Gastrocnemius medialis (tissue), 4 donors: ENCODE results near the gene HNF1A. TPM values are rescaled to one million over a fixed set of nuclear protein-coding genes. Genes with fewer than 3 reads are reported as not detected.

ENCODE experiments used
- ATAC-seq, 2 donors: fragments of 150-250 bp; one replicate each; pipeline ENCODE4 v1.9.1; 2016
- DNase-seq, 2 donors: peaks; one replicate each; pipeline ENCODE4 v3.0.0-alpha.2; 2019
- H3K27ac ChIP-seq, 4 donors: fragments of 200-600 bp; sonication (generic); 1 replicate in 1 of 4; 2 replicates in 3 of 4; pipeline ENCODE4 v1.5.1; 2016 to 2018; ENCODE audit warnings: mild to moderate bottlenecking in 2 of 4, moderate library complexity in 1 of 4
- H3K27me3 ChIP-seq, 3 donors: fragments of 200-600 bp; sonication (generic) in 2 of 3; 1 replicate in 1 of 3; 2 replicates in 2 of 3; pipeline versions ENCODE4 v1.5.1 to v1.6.0; 2016 to 2019; ENCODE audit warnings: mild to moderate bottlenecking in 1 of 3, moderate library complexity in 1 of 3
- H3K36me3 ChIP-seq, 2 donors: fragments of 200-600 bp; sonication (generic) in 1 of 2; one replicate each; pipeline ENCODE4 v1.5.1; 2017 to 2018
- H3K4me1 ChIP-seq, 2 donors: fragments of 200-600 bp; sonication (generic) in 1 of 2; one replicate each; pipeline ENCODE4 v1.5.1; 2016 to 2017; ENCODE audit warnings: mild to moderate bottlenecking in 2 of 2
- H3K4me3 ChIP-seq, 4 donors: fragments of 200-600 bp; sonication (generic) in 3 of 4; 1 replicate in 1 of 4; 2 replicates in 3 of 4; pipeline ENCODE4 v1.5.1; 2016 to 2019; ENCODE audit warnings: mild to moderate bottlenecking in 2 of 4
- H3K9me3 ChIP-seq, 3 donors: fragments of 200-600 bp; sonication (generic) in 2 of 3; 1 replicate in 1 of 3; 2 replicates in 2 of 3; pipeline ENCODE4 v1.5.1; 2016 to 2019
- CTCF ChIP-seq, 5 experiments: fragments of 450-650 bp in 3 of 5; fragments of 200-600 bp in 2 of 5; sonication (generic) in 2 of 5; IDR thresholded peaks in 4 of 5; conservative IDR thresholded peaks in 1 of 5; 1 replicate in 4 of 5; 2 replicates in 1 of 5; pipeline ENCODE4 v1.5.1; 2016 to 2019; ENCODE audit warnings: antibody characterized with exemption in 5 of 5, mild to moderate bottlenecking in 3 of 5, moderate library complexity in 3 of 5
- POLR2A ChIP-seq, 2 donors: fragments of 450-650 bp; IDR thresholded peaks; one replicate each; pipeline ENCODE4 v1.6.1; 2017; ENCODE audit warnings: antibody characterized with exemption in 2 of 2, mild to moderate bottlenecking in 2 of 2, moderate library complexity in 2 of 2
- in situ Hi-C, 4 donors: fragments of 200-750 bp; cut with MboI; loops; one replicate each; pipeline versions ENCODE4 v1.15.0 to v1.8.0; 2017; ENCODE audit warnings: low sequenced_read_pairs in 4 of 4
- intact Hi-C: fragments of 100-400 bp; cut with DNase I; formaldehyde crosslinking; loops from one replicate; pipeline ENCODE4 v1.15.1; 2023; ENCODE audit warnings: low total_unique reads
- total RNA-seq, 4 donors: library from RNA; depleted of rRNA; stranded (reverse); fragments of >200 nt; gene quantifications; one replicate each; pipeline versions ENCODE4 v1.1.0 to v1.2.3, GENCODE V29; 2016

Gene HNF1A
- total RNA-seq, 4 donors from 2014 or later = 0.07 to 0.10 TPM; not detected in 2

GRCh38 chr12:120940006-120940405 lies 38.3 kb upstream of the HNF1A start:
- TF ChIP-seq POLR2A (IDR thresholded peaks at IDR 0.05) = no peak
- no peak for TF ChIP-seq CTCF (IDR thresholded peaks at IDR 0.05 in 4 of 5, conservative IDR thresholded peaks at IDR 0.05 in 1 of 5)
- peaks cover 0 to 12% (median 3%) of the 10 kb centered on the region in 3 donors for H3K27me3 ChIP-seq
- H3K9me3 ChIP-seq = no peaks in the 10 kb centered on the region
- in situ Hi-C loops (no loop called here), intact Hi-C loops (no loop called here)
- H3K36me3 ChIP-seq = no peaks in the 10 kb centered on the region
- H3K27ac ChIP-seq = no peak overlapping the region
- H3K4me1 ChIP-seq = no peaks in the 10 kb centered on the region
- DNase-seq (no peak), ATAC-seq (no peak)
- H3K4me3 ChIP-seq = no peak overlapping the region

- H3K9me3 ChIP-seq = no peaks in the 10 kb centered on the region
- ATAC-seq (no peak), DNase-seq (no peak)
- H3K4me1 ChIP-seq = no peaks in the 10 kb centered on the region
- no peaks in the 10 kb centered on the region for H3K36me3 ChIP-seq
- peaks cover 0 to 12% (median 3%) of the 10 kb centered on the region in 3 donors for H3K27me3 ChIP-seq
- no peak for TF ChIP-seq CTCF (IDR thresholded peaks at IDR 0.05 in 4 of 5, conservative IDR thresholded peaks at IDR 0.05 in 1 of 5)
- TF ChIP-seq POLR2A (IDR thresholded peaks at IDR 0.05) = no peak
- H3K27ac ChIP-seq = no peak overlapping the region
- intact Hi-C loops = no loop called here
- H3K4me3 ChIP-seq = no peak overlapping the region
- in situ Hi-C loops = no loop called here
Measured at GRCh38 chr12:120940799-120941198, 37.5 kb upstream of the HNF1A start.

GRCh38 chr12:120941412-120941811 lies 36.9 kb upstream of the HNF1A start:
- peaks cover 0 to 12% (median 3%) of the 10 kb centered on the region in 3 donors for H3K27me3 ChIP-seq
- H3K4me1 ChIP-seq = no peaks in the 10 kb centered on the region
- H3K27ac ChIP-seq = no peak overlapping the region
- H3K36me3 ChIP-seq = no peaks in the 10 kb centered on the region
- no peak overlapping the region for H3K4me3 ChIP-seq
- intact Hi-C loops = no loop called here
- ATAC-seq (no peak), DNase-seq (no peak)
- H3K9me3 ChIP-seq = no peaks in the 10 kb centered on the region
- in situ Hi-C loops = no loop called here
- no peak for TF ChIP-seq CTCF (IDR thresholded peaks at IDR 0.05 in 4 of 5, conservative IDR thresholded peaks at IDR 0.05 in 1 of 5)
- TF ChIP-seq POLR2A (IDR thresholded peaks at IDR 0.05) = no peak

GRCh38 chr12:120941846-120942405 lies 36.4 kb upstream of the HNF1A start:
- H3K36me3 ChIP-seq = no peaks in the 10 kb centered on the region
- H3K27ac ChIP-seq = no peak overlapping the region
- in situ Hi-C loops = no loop called here
- ATAC-seq (no peak), DNase-seq (no peak)
- H3K4me3 ChIP-seq = no peak overlapping the region
- intact Hi-C loops = no loop called here
- H3K4me1 ChIP-seq = no peaks in the 10 kb centered on the region
- peaks cover 0 to 12% (median 3%) of the 10 kb centered on the region in 3 donors for H3K27me3 ChIP-seq
- H3K9me3 ChIP-seq = no peaks in the 10 kb centered on the region
- TF ChIP-seq POLR2A (IDR thresholded peaks at IDR 0.05) (no peak), CTCF (IDR thresholded peaks at IDR 0.05 in 4 of 5, conservative IDR thresholded peaks at IDR 0.05 in 1 of 5) (no peak)

GRCh38 chr12:120943482-120943881 lies 34.9 kb upstream of the HNF1A start:
- peaks cover 0 to 7% (median 0%) of the 10 kb centered on the region in 3 donors for H3K27me3 ChIP-seq
- ATAC-seq (no peak), DNase-seq (no peak)
- H3K4me3 ChIP-seq = no peak overlapping the region
- H3K9me3 ChIP-seq = no peaks in the 10 kb centered on the region
- no peak for TF ChIP-seq CTCF (IDR thresholded peaks at IDR 0.05 in 4 of 5, conservative IDR thresholded peaks at IDR 0.05 in 1 of 5)
- TF ChIP-seq POLR2A (IDR thresholded peaks at IDR 0.05) = no peak
- in situ Hi-C loops = no loop called here
- no peak overlapping the region for H3K27ac ChIP-seq
- intact Hi-C loops = no loop called here
- no peaks in the 10 kb centered on the region for H3K36me3 ChIP-seq
- H3K4me1 ChIP-seq = no peaks in the 10 kb centered on the region
